Osteoblast (primary cell): ENCODE data around the gene CLEC20A. TPM values are rescaled to one million over a fixed set of nuclear protein-coding genes. Genes with fewer than 3 reads are reported as not detected.

Source experiments
- DNase-seq: peaks from one replicate; pipeline ENCODE4 v3.0.0; 2011; ENCODE audit warnings: low spot score, mixed read lengths; ENCODE audit not compliant: insufficient read length; ENCODE audit errors: missing footprints
- H2AFZ ChIP-seq: 2 replicates; pipeline ENCODE4 v1.6.0; 2011; ENCODE audit warnings: mild to moderate bottlenecking, low read length
- H3K27ac ChIP-seq: 2 replicates; pipeline ENCODE4 v1.5.1; 2011; ENCODE audit warnings: mild to moderate bottlenecking, low read depth, low read length, moderate library complexity
- H3K27me3 ChIP-seq: 2 replicates; pipeline ENCODE4 v1.6.0; 2012; ENCODE audit warnings: mild to moderate bottlenecking, control low read depth, inconsistent platforms, low read length, moderate library complexity; ENCODE audit not compliant: insufficient read depth
- H3K36me3 ChIP-seq: 2 replicates; pipeline ENCODE4 v1.5.1; 2011; ENCODE audit warnings: mild to moderate bottlenecking, low read length, control low read depth, moderate library complexity; ENCODE audit not compliant: insufficient read depth
- H3K4me1 ChIP-seq: 2 replicates; pipeline ENCODE4 v1.5.1; 2011; ENCODE audit warnings: mild to moderate bottlenecking, low read length, control low read depth, moderate library complexity; ENCODE audit not compliant: insufficient read depth
- H3K4me2 ChIP-seq: 2 replicates; pipeline ENCODE4 v1.6.0; 2011; ENCODE audit warnings: mild to moderate bottlenecking, low read length; ENCODE audit not compliant: insufficient read depth
- H3K4me3 ChIP-seq: fragments of 200-600 bp; sonication (generic); 3 replicates; pipeline ENCODE4 v1.5.1; 2012; ENCODE audit warnings: mild to moderate bottlenecking, low read length, inconsistent platforms; ENCODE audit not compliant: insufficient read depth
- H3K79me2 ChIP-seq: 2 replicates; pipeline ENCODE4 v1.6.0; 2012; ENCODE audit warnings: mild to moderate bottlenecking, low read length, control low read depth, inconsistent platforms; ENCODE audit not compliant: insufficient read depth
- H3K9me3 ChIP-seq: 2 replicates; pipeline ENCODE4 v1.5.1; 2011; ENCODE audit warnings: low read depth, low read length, control low read depth
- H4K20me1 ChIP-seq: 2 replicates; pipeline ENCODE4 v1.6.0; 2012; ENCODE audit warnings: mild to moderate bottlenecking, low read length, control low read depth; ENCODE audit not compliant: insufficient read depth
- total RNA-seq: library from RNA; depleted of rRNA; stranded (reverse); fragments of >200 nt; gene quantifications from 2 replicates; pipeline ENCODE4 v1.2.3, GENCODE V29; 2012
- TF ChIP-seq, protein P1 (sequence below): IDR thresholded peaks from 2 replicates; pipeline ENCODE4 v1.5.1; 2011; ENCODE audit warnings: mild to moderate bottlenecking, low read depth, low read length, moderate library complexity; ENCODE audit errors: extremely low read depth

Gene CLEC20A
- total RNA-seq, 1 donor = under 0.01 TPM

GRCh38 chr1:178457651-178458050, 39.1 kb downstream of the CLEC20A start:
- H3K4me2 ChIP-seq = no peak overlapping the region
- no peak for DNase-seq
- TF ChIP-seq, protein P1, sequence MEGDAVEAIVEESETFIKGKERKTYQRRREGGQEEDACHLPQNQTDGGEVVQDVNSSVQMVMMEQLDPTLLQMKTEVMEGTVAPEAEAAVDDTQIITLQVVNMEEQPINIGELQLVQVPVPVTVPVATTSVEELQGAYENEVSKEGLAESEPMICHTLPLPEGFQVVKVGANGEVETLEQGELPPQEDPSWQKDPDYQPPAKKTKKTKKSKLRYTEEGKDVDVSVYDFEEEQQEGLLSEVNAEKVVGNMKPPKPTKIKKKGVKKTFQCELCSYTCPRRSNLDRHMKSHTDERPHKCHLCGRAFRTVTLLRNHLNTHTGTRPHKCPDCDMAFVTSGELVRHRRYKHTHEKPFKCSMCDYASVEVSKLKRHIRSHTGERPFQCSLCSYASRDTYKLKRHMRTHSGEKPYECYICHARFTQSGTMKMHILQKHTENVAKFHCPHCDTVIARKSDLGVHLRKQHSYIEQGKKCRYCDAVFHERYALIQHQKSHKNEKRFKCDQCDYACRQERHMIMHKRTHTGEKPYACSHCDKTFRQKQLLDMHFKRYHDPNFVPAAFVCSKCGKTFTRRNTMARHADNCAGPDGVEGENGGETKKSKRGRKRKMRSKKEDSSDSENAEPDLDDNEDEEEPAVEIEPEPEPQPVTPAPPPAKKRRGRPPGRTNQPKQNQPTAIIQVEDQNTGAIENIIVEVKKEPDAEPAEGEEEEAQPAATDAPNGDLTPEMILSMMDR = no peak
- H4K20me1 ChIP-seq = no peaks in the 10 kb centered on the region
- H3K4me1 ChIP-seq = no peaks in the 10 kb centered on the region
- H3K9me3 ChIP-seq = no peaks in the 10 kb centered on the region
- no peak overlapping the region for H3K4me3 ChIP-seq
- no peak overlapping the region for H3K27ac ChIP-seq
- H3K27me3 ChIP-seq = no peaks in the 10 kb centered on the region
- no peaks in the 10 kb centered on the region for H3K79me2 ChIP-seq
- H3K36me3 ChIP-seq = peaks cover 31% of the 10 kb centered on the region
- H2AFZ ChIP-seq = no peak overlapping the region

DNA sequence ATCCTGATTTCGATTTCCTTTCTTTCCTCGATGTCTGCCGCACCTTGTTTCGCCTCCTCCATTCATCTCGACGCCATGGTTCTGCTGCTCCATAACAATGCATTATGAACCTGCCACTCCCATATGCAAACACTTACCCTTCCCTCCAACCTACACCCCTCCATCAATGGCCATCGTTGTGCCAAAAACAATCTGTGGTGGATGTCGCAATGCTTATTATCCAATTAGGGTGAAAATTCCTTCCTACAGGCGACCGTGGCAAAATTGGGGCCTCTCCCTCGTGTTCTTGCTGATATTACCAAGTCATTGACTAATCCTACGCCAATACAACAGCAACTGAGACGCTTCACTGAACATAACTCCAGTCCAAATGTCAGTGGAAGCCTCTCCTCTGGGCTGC, 40.3 kb downstream of the CLEC20A start:
- Histone ChIP-seq H3K9me3 (no peaks in the 10 kb centered on the region), H2AFZ (no peak overlapping the region), H3K27me3 (no peaks in the 10 kb centered on the region), H3K4me2 (no peak overlapping the region), H4K20me1 (no peaks in the 10 kb centered on the region), H3K4me3 (no peak overlapping the region), H3K79me2 (no peaks in the 10 kb centered on the region), H3K36me3 (peaks cover 40% of the 10 kb centered on the region), H3K27ac (no peak overlapping the region), H3K4me1 (peaks cover 4% of the 10 kb centered on the region)
- TF ChIP-seq, protein P1 = no peak
- no peak for DNase-seq

DNA sequence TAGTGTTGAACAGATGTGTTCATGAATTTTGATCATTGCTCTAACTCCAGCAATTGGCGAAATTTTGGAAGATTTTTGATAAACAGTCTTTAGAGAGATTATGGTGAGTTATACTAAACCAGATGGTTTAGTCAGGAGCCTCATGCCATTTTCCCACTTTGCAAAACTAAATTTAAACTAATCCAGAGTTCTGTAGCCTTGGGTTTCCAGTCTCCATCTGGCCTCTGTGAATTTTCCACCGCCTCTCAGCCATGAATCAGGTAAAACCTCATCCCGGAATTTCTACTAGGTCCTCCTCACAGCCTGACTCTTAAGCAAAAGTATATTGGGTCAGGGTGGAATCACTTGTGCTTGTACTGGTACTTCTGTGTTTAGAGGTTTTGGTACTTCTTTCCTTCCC, 44.8 kb downstream of the CLEC20A start:
- H3K9me3 ChIP-seq = no peaks in the 10 kb centered on the region
- peaks cover 23% of the 10 kb centered on the region for H3K36me3 ChIP-seq
- H3K27ac ChIP-seq = no peak overlapping the region
- H2AFZ ChIP-seq = no peak overlapping the region
- TF ChIP-seq, protein P1 = no peak
- no peak overlapping the region for H3K4me3 ChIP-seq
- H3K27me3 ChIP-seq = no peaks in the 10 kb centered on the region
- H3K79me2 ChIP-seq = no peaks in the 10 kb centered on the region
- no peak for DNase-seq
- no peaks in the 10 kb centered on the region for H4K20me1 ChIP-seq
- peaks cover 11% of the 10 kb centered on the region for H3K4me1 ChIP-seq
- no peak overlapping the region for H3K4me2 ChIP-seq

DNA sequence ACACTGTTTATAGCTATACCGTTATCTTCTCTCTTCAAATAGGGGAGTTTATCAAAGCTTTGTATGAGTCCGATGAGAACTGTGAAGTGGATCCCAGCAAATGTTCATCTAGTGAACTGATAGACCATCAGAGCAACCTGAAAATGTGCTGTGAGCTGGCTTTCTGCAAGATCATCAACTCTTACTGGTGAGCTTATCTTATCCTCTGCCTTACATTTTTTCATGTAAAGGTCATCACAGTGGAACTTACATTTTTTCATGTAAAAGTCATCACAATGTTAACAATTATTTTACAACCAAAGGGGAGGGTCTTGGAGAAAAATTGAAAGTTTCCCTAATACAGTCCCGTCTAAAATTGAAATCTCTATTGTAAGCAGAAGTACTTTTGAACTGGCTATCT, 45.2 kb downstream of the CLEC20A start:
- H3K27me3 ChIP-seq = no peaks in the 10 kb centered on the region
- peaks cover 11% of the 10 kb centered on the region for H3K4me1 ChIP-seq
- H3K4me2 ChIP-seq = peak overlapping the region; percentile 27
- H4K20me1 ChIP-seq = no peaks in the 10 kb centered on the region
- no peak for DNase-seq
- no peak overlapping the region for H2AFZ ChIP-seq
- H3K4me3 ChIP-seq = no peak overlapping the region
- H3K36me3 ChIP-seq = peaks cover 20% of the 10 kb centered on the region
- no peaks in the 10 kb centered on the region for H3K79me2 ChIP-seq
- TF ChIP-seq, protein P1 = no peak
- H3K27ac ChIP-seq = no peak overlapping the region
- H3K9me3 ChIP-seq = no peaks in the 10 kb centered on the region
